ENCODE data around the gene SOX8.

DNA sequence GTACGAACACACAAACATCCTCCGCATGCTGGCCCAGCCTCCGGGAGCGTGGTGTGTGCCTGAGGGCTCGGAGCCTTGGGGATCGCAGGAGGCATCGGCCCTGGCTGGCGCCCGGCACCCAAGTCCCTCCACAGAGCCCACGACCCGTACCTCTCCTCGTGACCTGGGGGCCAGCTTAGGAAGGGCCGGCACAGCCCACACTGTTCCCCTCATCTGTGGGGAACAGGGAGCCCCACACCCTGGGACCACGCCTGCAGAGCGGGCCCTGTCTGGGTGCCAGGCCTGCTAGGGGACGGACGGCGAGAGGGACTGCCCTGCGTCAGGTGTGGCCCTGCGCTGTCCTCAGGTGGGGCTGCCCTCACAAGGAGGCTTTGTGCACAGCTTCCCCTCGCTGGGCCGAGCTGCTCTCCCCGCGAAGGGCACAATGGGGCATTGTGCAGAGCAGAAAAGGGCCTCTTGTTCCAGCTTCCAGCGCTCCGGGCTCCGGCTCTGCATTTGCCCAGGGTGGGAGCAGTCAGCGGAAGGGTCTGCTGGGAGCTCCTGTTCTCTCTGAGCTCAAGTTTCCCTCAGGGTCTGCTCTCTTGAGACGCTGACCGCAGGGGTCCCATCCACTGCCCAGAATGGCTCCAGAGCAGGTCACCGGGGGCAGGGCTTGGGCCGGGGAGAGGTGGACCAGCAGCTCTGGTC is 9.1 kb upstream of the SOX8 start:
- TF ChIP-seq POLR2A (IDR thresholded peaks at IDR 0.05; ENCODE audit: low read depth, low read length) = no peak
- no peak for TF ChIP-seq POLR2AphosphoS5 (IDR thresholded peaks at IDR 0.05; ENCODE audit: low read depth, low read length)
- TF ChIP-seq TAF1 (IDR thresholded peaks at IDR 0.05; ENCODE audit: low read depth, low read length) = no peak
- TF ChIP-seq SPI1 (IDR thresholded peaks at IDR 0.05; ENCODE audit: low read depth, low read length) = no peak
- TF ChIP-seq PAX5 (IDR thresholded peaks at IDR 0.05; ENCODE audit: insufficient read depth, low read length, severe bottlenecking) = no peak
- no peak for TF ChIP-seq POU2F2 (IDR thresholded peaks at IDR 0.05; ENCODE audit: low read depth, low read length)

Measured in GM12891 (cell line).